MM.1S (cell line): ENCODE data around the gene NEU4.

Experiments used
- EZH2 ChIP-seq: fragments of 300-600 bp; sonication (generic); optimal IDR thresholded peaks from 2 replicates; pipeline ENCODE3; 2017; ENCODE audit warnings: low read depth, mild to moderate bottlenecking, antibody characterized with exemption, low read length, mixed read lengths
- EZH2phosphoT487 ChIP-seq: fragments of 300-600 bp; sonication (generic); IDR thresholded peaks from 2 replicates; pipeline ENCODE4 v1.6.1; 2018; ENCODE audit warnings: antibody characterized with exemption, low read length
- TF ChIP-seq, protein P1 (sequence below): fragments of 300-600 bp; sonication (generic); IDR thresholded peaks from 2 replicates; pipeline ENCODE4 v1.5.1; 2016; ENCODE audit warnings: antibody characterized with exemption, low read length, mixed read lengths

DNA sequence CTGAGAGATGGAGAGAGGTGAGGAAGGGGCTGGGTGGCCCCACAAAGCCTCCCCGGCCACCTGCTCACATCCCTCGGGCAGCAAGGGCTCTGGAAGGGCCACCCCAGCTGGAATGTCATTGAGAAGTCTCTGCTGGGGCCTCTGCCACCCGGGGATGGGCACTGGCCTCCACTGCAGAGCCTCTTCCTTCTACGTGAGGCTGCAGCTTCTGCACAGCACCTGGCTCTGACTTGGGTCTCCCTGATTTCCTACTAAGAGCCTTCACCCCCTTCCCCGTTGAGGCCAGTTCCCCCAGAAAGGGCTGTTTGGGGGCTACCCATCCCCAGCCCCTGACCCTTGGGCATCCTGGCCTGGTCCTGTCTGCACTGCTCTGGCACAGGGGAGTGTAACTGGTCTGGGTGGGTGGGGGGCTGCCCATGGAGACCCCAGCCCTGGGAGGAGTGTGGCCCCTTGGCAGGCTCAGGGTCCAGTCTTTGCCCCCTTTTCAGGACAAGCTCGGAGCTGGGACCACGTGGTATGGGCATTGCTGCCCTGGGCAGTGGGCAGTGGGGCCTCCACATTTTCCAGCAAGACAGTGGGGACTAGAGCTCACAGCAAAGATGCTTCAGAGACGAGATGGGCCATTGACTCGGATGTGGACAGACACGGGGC is 44.1 kb downstream of the NEU4 start:
- TF ChIP-seq, protein P1, sequence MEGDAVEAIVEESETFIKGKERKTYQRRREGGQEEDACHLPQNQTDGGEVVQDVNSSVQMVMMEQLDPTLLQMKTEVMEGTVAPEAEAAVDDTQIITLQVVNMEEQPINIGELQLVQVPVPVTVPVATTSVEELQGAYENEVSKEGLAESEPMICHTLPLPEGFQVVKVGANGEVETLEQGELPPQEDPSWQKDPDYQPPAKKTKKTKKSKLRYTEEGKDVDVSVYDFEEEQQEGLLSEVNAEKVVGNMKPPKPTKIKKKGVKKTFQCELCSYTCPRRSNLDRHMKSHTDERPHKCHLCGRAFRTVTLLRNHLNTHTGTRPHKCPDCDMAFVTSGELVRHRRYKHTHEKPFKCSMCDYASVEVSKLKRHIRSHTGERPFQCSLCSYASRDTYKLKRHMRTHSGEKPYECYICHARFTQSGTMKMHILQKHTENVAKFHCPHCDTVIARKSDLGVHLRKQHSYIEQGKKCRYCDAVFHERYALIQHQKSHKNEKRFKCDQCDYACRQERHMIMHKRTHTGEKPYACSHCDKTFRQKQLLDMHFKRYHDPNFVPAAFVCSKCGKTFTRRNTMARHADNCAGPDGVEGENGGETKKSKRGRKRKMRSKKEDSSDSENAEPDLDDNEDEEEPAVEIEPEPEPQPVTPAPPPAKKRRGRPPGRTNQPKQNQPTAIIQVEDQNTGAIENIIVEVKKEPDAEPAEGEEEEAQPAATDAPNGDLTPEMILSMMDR: no peak
- no peak for TF ChIP-seq EZH2
- TF ChIP-seq EZH2phosphoT487: no peak
